ENCODE measurements around the gene TNIK.

Gene TNIK

DNA sequence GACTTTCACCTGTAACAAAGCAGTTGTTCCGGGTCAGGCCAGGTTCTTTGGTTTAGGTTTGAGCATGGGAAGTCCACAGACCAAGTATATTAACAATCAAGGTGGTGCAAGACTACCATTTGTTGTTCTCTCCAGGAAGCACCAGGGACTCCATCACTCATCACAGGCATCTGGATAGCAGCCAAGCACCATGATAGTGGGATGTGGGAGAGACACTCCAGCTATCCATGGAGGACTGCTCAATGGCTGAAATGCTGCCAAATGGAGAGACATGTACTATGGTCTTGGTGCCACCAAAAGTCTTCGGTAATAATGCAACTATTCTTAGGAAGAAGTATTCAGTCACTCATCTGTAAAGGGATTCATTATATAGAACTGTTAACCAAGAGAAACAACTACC is 143.0 kb downstream of the TNIK start:
- ATAC-seq (ENCODE audit: low read depth) (no peak), DNase-seq (ENCODE audit: low spot score) (no peak)
- no peak overlapping the region for H3K4me3 ChIP-seq (ENCODE audit: severe bottlenecking)
- H3K9me3 ChIP-seq (ENCODE audit: severe bottlenecking), result no peaks in the 10 kb centered on the region
- no peaks in the 10 kb centered on the region for H3K27me3 ChIP-seq (ENCODE audit: insufficient read depth, poor library complexity, severe bottlenecking)
- H3K27ac ChIP-seq (ENCODE audit: poor library complexity, severe bottlenecking), result no peak overlapping the region
- no peaks in the 10 kb centered on the region for H3K36me3 ChIP-seq (ENCODE audit: low read depth)
- no peaks in the 10 kb centered on the region for H3K4me1 ChIP-seq (ENCODE audit: insufficient read depth, poor library complexity, severe bottlenecking)
- TF ChIP-seq, protein P1, sequence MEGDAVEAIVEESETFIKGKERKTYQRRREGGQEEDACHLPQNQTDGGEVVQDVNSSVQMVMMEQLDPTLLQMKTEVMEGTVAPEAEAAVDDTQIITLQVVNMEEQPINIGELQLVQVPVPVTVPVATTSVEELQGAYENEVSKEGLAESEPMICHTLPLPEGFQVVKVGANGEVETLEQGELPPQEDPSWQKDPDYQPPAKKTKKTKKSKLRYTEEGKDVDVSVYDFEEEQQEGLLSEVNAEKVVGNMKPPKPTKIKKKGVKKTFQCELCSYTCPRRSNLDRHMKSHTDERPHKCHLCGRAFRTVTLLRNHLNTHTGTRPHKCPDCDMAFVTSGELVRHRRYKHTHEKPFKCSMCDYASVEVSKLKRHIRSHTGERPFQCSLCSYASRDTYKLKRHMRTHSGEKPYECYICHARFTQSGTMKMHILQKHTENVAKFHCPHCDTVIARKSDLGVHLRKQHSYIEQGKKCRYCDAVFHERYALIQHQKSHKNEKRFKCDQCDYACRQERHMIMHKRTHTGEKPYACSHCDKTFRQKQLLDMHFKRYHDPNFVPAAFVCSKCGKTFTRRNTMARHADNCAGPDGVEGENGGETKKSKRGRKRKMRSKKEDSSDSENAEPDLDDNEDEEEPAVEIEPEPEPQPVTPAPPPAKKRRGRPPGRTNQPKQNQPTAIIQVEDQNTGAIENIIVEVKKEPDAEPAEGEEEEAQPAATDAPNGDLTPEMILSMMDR (IDR thresholded peaks at IDR 0.05; ENCODE audit: poor library complexity, severe bottlenecking), result no peak

DNA sequence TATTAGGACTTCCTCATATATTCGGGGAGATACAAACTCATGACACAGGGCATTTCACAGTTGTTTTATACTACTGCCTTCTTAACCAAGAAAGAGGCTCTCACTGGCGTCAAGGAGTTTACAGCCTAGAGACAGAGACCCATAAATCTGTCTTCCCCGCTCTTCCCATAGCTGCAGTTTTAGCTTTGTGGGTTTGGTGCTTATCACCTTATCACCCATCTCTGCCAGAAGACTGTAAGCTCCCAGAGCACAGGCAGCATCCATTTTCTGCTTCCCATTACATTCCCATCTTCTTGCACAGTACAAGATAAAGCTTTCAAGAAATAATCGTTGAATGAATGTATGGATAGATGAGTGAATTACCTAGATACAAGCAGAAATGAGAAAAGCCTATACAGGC is 144.3 kb downstream of the TNIK start:
- ATAC-seq (ENCODE audit: low read depth), result no peak
- TF ChIP-seq, protein P1 (IDR thresholded peaks at IDR 0.05; ENCODE audit: poor library complexity, severe bottlenecking), result no peak
- DNase-seq (ENCODE audit: low spot score), result no peak

DNA sequence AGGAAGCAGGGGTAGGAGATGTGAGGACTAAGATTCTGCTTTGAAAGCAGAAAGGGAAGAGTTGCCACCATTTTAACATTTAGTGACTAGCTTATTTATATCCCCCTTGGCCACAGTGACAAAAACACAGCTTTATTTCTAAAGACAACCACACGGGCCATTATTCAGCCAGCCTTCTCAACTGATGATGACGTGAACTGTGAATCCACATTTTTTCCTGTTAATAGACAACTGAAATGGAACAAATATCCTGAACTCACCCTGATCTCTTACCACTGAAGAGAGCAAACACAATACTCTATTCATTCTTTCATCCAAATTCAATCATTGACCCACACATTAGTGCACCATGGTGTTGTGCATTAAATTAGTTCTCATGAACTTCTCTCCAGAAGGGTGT is 145.1 kb downstream of the TNIK start:
- TF ChIP-seq, protein P1 (IDR thresholded peaks at IDR 0.05; ENCODE audit: poor library complexity, severe bottlenecking), result no peak
- DNase-seq (ENCODE audit: low spot score) (no peak), ATAC-seq (ENCODE audit: low read depth) (no peak)
- no peak overlapping the region for H3K27ac ChIP-seq (ENCODE audit: poor library complexity, severe bottlenecking)
- H3K27me3 ChIP-seq (ENCODE audit: insufficient read depth, poor library complexity, severe bottlenecking), result no peaks in the 10 kb centered on the region
- H3K4me3 ChIP-seq (ENCODE audit: severe bottlenecking), result no peak overlapping the region
- no peaks in the 10 kb centered on the region for H3K36me3 ChIP-seq (ENCODE audit: low read depth)
- H3K4me1 ChIP-seq (ENCODE audit: insufficient read depth, poor library complexity, severe bottlenecking), result peaks cover 8% of the 10 kb centered on the region
- H3K9me3 ChIP-seq (ENCODE audit: severe bottlenecking), result no peaks in the 10 kb centered on the region

More for the DNA sequence above, 144.3 kb downstream of the TNIK start:
- Histone ChIP-seq H3K27me3 (ENCODE audit: insufficient read depth, poor library complexity, severe bottlenecking) (no peaks in the 10 kb centered on the region), H3K36me3 (ENCODE audit: low read depth) (no peaks in the 10 kb centered on the region), H3K4me3 (ENCODE audit: severe bottlenecking) (no peak overlapping the region), H3K4me1 (ENCODE audit: insufficient read depth, poor library complexity, severe bottlenecking) (no peaks in the 10 kb centered on the region), H3K9me3 (ENCODE audit: severe bottlenecking) (no peaks in the 10 kb centered on the region), H3K27ac (ENCODE audit: poor library complexity, severe bottlenecking) (no peak overlapping the region)

DNA sequence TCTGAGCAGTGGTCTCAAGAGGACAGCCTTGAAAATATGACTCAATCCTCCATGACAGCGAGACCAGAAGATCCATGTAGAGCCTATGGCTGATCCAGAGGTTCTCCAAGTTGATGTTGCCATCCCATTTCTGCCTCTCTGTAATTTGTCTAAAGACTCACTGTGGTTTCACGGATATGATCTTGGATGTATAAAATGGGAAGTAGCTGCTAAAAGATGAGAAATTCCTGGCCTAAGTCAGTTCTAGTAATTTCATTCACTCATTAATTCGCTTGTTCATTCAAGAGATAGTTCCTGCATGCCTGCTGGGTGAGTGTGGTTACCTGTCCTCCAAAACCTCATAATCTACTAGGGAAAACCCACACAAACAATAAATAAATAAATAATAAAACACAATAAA is 145.9 kb downstream of the TNIK start:
- no peak overlapping the region for H3K27ac ChIP-seq (ENCODE audit: poor library complexity, severe bottlenecking)
- no peak overlapping the region for H3K4me3 ChIP-seq (ENCODE audit: severe bottlenecking)
- TF ChIP-seq, protein P1 (IDR thresholded peaks at IDR 0.05; ENCODE audit: poor library complexity, severe bottlenecking), result no peak
- no peaks in the 10 kb centered on the region for H3K27me3 ChIP-seq (ENCODE audit: insufficient read depth, poor library complexity, severe bottlenecking)
- no peaks in the 10 kb centered on the region for H3K9me3 ChIP-seq (ENCODE audit: severe bottlenecking)
- DNase-seq (ENCODE audit: low spot score) (no peak), ATAC-seq (ENCODE audit: low read depth) (no peak)
- H3K4me1 ChIP-seq (ENCODE audit: insufficient read depth, poor library complexity, severe bottlenecking), result peaks cover 14% of the 10 kb centered on the region
- H3K36me3 ChIP-seq (ENCODE audit: low read depth), result no peaks in the 10 kb centered on the region

DNA sequence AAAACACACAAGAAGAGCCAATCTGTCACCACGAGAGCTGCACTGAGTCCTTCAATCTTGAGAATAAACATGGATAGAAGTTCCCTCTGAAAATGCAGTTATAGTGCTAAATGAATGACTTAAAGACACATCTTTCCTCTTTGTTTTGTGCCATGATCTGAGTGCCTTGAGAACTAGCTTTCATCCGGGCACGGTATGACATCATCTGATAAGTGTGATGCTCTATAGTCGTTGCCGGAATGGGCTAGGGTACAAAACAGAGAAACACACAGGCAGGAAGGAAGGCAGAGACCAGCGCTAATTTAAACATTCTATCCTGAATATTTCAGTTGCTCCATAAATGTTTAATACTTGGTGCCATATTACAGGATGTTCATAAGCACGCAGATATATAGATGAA is 146.5 kb downstream of the TNIK start:
- TF ChIP-seq, protein P1 (IDR thresholded peaks at IDR 0.05; ENCODE audit: poor library complexity, severe bottlenecking), result no peak

More for the DNA sequence above, 146.5 kb downstream of the TNIK start:
- Histone ChIP-seq H3K4me3 (ENCODE audit: severe bottlenecking) (no peak overlapping the region), H3K27ac (ENCODE audit: poor library complexity, severe bottlenecking) (no peak overlapping the region), H3K4me1 (ENCODE audit: insufficient read depth, poor library complexity, severe bottlenecking) (peaks cover 14% of the 10 kb centered on the region), H3K9me3 (ENCODE audit: severe bottlenecking) (no peaks in the 10 kb centered on the region), H3K36me3 (ENCODE audit: low read depth) (no peaks in the 10 kb centered on the region), H3K27me3 (ENCODE audit: insufficient read depth, poor library complexity, severe bottlenecking) (no peaks in the 10 kb centered on the region)
- DNase-seq (ENCODE audit: low spot score) (no peak), ATAC-seq (ENCODE audit: low read depth) (no peak)

All from RWPE2 (cell line).